ES-I3 (cell line): ENCODE data around the gene POTEM.
"Not testable (repeated sequence)": the region's sequence is repeated elsewhere in the genome, so short reads cannot be mapped to it uniquely, and the experiment has no call there.

Experiments
- H3K36me3 ChIP-seq: 2 replicates; pipeline ENCODE4 v1.6.1; 2013; ENCODE audit warnings: mild to moderate bottlenecking, low read length, control low read depth, moderate library complexity; ENCODE audit not compliant: insufficient read depth
- H3K4me1 ChIP-seq: 2 replicates; pipeline ENCODE4 v1.6.1; 2013; ENCODE audit warnings: mild to moderate bottlenecking, control low read depth, low read length; ENCODE audit not compliant: insufficient read depth
- H3K9ac ChIP-seq: 2 replicates; pipeline ENCODE4 v1.6.1; 2013; ENCODE audit warnings: low read depth, mild to moderate bottlenecking, low read length, moderate library complexity
- H3K9me3 ChIP-seq: 2 replicates; pipeline ENCODE4 v1.6.1; 2013; ENCODE audit warnings: mild to moderate bottlenecking, low read length, moderate library complexity; ENCODE audit not compliant: control insufficient read depth, insufficient read depth

Gene POTEM

GRCh38 chr14:19011029-19011428 is 43.8 kb downstream of the POTEM start:
- not testable (repeated sequence) for H3K9me3 ChIP-seq, H3K36me3 ChIP-seq, H3K4me1 ChIP-seq, H3K9ac ChIP-seq

DNA sequence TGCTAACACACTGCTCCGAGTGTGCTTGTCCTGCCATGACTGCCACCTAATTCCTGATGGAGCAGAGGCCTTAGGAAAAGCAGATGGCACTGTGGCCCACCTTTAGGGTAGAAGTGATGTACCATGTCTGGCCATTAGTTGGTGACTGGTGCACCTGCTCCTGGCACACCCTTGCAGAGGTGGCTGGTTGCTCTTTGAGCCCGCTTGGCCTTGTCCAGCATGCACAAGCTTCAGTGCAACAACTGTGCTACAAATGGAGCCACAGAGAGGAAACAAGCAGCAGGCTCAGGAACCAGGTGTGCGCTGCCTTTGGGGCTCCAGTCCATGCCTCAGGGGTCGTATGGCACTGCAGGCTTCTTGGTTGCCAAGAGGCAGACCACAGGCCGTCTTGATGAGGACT is 44.5 kb downstream of the POTEM start:
- H3K36me3 ChIP-seq, H3K4me1 ChIP-seq, H3K9me3 ChIP-seq, H3K9ac ChIP-seq: not testable (repeated sequence)

GRCh38 chr14:19015185-19015584 is 48.0 kb downstream of the POTEM start:
- not testable (repeated sequence) for H3K9me3 ChIP-seq, H3K36me3 ChIP-seq, H3K9ac ChIP-seq, H3K4me1 ChIP-seq

- H3K4me1 ChIP-seq, H3K36me3 ChIP-seq, H3K9me3 ChIP-seq, H3K9ac ChIP-seq: not testable (repeated sequence)
Observed at GRCh38 chr14:19025080-19025589, 57.9 kb downstream of the POTEM start.

- H3K4me1 ChIP-seq, H3K9ac ChIP-seq, H3K36me3 ChIP-seq, H3K9me3 ChIP-seq: not testable (repeated sequence)
Observed at GRCh38 chr14:19026649-19027351, 59.6 kb downstream of the POTEM start.

- H3K36me3 ChIP-seq, H3K4me1 ChIP-seq, H3K9ac ChIP-seq, H3K9me3 ChIP-seq: not testable (repeated sequence)
Observed at GRCh38 chr14:19027895-19028294, 60.7 kb downstream of the POTEM start.

DNA sequence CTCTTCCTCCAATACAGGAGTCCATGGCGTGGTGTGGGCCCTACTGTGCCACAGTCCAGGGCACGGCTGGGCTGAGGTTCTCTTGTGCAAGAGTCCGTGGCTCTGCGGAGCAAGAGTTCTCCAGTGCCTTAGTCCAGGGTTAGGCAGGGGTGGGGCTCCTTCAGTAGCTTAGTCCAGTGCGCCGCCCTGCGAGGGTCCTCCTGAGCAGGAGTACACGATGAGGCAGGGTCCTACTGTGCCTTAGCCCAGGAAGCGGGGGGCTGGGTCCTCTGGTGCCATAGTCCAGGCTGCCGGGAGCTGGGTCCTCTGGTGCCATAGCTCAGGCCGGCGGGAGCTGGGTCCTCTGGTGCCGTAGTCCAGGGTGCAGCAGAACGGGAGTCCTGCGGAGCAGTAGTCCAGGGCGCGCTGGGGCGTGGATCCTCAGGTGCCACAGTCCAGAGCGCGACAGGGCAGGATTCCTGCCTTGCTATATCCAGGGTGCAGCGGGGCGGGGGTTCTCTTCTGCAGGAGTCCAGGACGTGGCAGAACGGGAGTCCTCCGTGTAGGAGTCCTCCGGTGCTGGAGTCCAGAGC is 69.7 kb downstream of the POTEM start:
- not testable (repeated sequence) for H3K4me1 ChIP-seq, H3K36me3 ChIP-seq, H3K9me3 ChIP-seq, H3K9ac ChIP-seq

DNA sequence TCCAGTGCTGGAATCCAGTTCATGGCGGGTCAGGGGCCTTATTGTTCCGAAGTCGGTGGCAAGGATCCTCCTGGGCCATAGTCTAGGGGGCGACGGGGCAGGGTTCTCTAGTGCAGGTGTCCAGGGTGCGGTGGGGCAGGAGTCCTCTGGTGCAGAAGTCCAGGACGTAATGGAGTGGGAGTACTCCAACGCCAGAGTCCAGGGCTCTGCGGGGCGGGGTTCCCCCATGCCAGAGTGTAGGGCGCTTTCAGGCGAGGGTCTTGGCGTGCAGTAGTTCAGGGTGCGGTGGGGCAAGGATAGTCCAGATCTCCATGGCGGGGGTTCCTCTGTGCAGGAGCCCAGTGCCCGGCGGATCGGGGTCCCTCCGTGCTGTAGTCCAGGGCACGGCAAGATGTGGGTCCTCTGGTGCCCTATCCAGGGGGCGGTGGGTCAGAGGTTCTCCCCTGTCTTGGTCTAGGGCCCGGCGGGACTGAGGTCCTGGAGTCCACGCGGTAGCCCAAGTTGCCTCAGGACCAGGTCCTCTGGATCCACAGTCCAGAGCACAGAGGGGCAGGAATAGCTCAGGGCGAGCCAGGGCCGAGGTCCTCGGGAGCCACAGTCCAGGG is 70.9 kb downstream of the POTEM start:
- H3K9me3 ChIP-seq, H3K36me3 ChIP-seq, H3K4me1 ChIP-seq, H3K9ac ChIP-seq: not testable (repeated sequence)

GRCh38 chr14:19038785-19039184 is 71.6 kb downstream of the POTEM start:
- H3K9ac ChIP-seq, H3K4me1 ChIP-seq, H3K36me3 ChIP-seq, H3K9me3 ChIP-seq: not testable (repeated sequence)

DNA sequence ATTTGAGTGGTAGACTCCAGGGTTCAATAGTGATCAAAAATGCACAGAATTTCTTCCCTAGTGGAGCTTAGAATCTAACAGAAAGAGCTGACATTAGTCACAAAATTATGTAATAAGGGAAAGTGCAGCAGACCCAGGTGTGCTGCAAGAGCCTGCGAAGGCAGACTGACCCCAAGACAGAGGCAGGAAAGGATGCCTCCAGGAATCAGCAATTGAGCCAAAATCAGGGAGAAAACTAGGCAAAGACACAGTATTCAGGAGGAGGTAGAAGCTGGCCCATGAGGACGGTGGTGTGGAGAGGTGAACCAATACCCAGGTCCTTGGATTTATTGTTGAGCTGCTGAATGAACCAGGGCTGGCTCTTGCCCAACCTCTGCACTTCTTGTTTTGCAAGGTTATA is 76.2 kb downstream of the POTEM start:
- not testable (repeated sequence) for H3K9me3 ChIP-seq, H3K9ac ChIP-seq, H3K4me1 ChIP-seq, H3K36me3 ChIP-seq
